GM12878 (cell line): ENCODE measurements around the gene AGBL1. TPM values are rescaled to one million over a fixed set of nuclear protein-coding genes. Genes with fewer than 3 reads are reported as not detected.

Source experiments
- ATAC-seq: fragments of 200-7000 bp; cut with Tn5 transposase; 3 replicates; pipeline ENCODE4 v1.9.1; 2020; ENCODE audit warnings: mild to moderate bottlenecking, moderate library complexity
- BruUV-seq: library from RNA; stranded (reverse); fragments of 400-500 nt; replicated peaks from 2 replicates; lab custom pipeline; 2021; lab: Mats Ljungman, UMichigan
- CTCF ChIA-PET: fragments of 300-600 bp; sonication (Branson Sonifier 250); formaldehyde crosslinking; extraction: SDS; loops from one replicate; lab custom pipeline; 2021; ENCODE audit warnings: inconsistent platforms; lab: Yijun Ruan, JAX
- POLR2A ChIA-PET: fragments of 350-600 bp; formaldehyde crosslinking; extraction: SDS; loops from one replicate; lab custom pipeline; 2021; ENCODE audit warnings: inconsistent platforms; lab: Charles Lee
- RAD21 ChIA-PET: fragments of 300-600 bp; sonication (Branson Sonifier 250); formaldehyde crosslinking; loops from one replicate; lab custom pipeline; 2023; ENCODE audit warnings: antibody characterized with exemption; ENCODE audit not compliant: unreplicated experiment; lab: Charles Lee
- SMC1A ChIA-PET: fragments of 300-600 bp; sonication (Branson Sonifier 250); formaldehyde crosslinking; loops from one replicate; lab custom pipeline; 2023; ENCODE audit not compliant: unreplicated experiment, uncharacterized antibody; lab: Charles Lee
- DNase-seq: peaks from one replicate; pipeline ENCODE4 v3.0.0-alpha.2; 2011; ENCODE audit warnings: low read depth, low spot score
- FAIRE-seq: peaks from 3 replicates; lab custom pipeline; 2011; peaks lifted over from hg19 to GRCh38; lab: Jason Lieb, UNC
- H2AFZ ChIP-seq: 2 replicates; pipeline ENCODE4 v1.6.0; 2011; ENCODE audit warnings: low read depth, low read length, control low read depth; ENCODE audit not compliant: control insufficient read depth
- H3K27ac ChIP-seq: 2 replicates; pipeline ENCODE4 v1.5.1; 2011; ENCODE audit warnings: control low read depth; ENCODE audit not compliant: control insufficient read depth, insufficient read depth
- H3K27me3 ChIP-seq, 2 experiments: replicated peaks in 1 of 2; 2 replicates each; pipeline versions ENCODE4 v1.6.0 to v1.6.1; 2011; ENCODE audit warnings: low read length in 1 of 2; ENCODE audit not compliant: control insufficient read depth in 2 of 2, insufficient read depth in 2 of 2
- H3K36me3 ChIP-seq, 2 experiments: 2 replicates each; pipeline ENCODE4 v1.5.1; 2011; ENCODE audit warnings: low read length in 1 of 2; ENCODE audit not compliant: control insufficient read depth in 2 of 2, insufficient read depth in 2 of 2
- H3K4me1 ChIP-seq: 2 replicates; pipeline ENCODE4 v1.6.1; 2011; ENCODE audit warnings: mild to moderate bottlenecking, low read length, moderate library complexity, mixed read lengths; ENCODE audit not compliant: control insufficient read depth, insufficient read depth
- H3K4me2 ChIP-seq: 2 replicates; pipeline ENCODE4 v1.6.0; 2011; ENCODE audit warnings: control low read depth; ENCODE audit not compliant: control insufficient read depth, insufficient read depth
- H3K4me3 ChIP-seq: fragments of 200-600 bp; sonication (generic); 2 replicates; pipeline ENCODE4 v1.5.1; 2016
- H3K79me2 ChIP-seq: 2 replicates; pipeline ENCODE4 v1.6.0; 2011; ENCODE audit warnings: low read length; ENCODE audit not compliant: control insufficient read depth, insufficient read depth
- H3K9ac ChIP-seq: 2 replicates; pipeline ENCODE4 v1.8.0; 2011; ENCODE audit warnings: low read length, control low read depth, mixed read lengths; ENCODE audit not compliant: control insufficient read depth, insufficient read depth
- H3K9me3 ChIP-seq: replicated peaks from 3 replicates; pipeline ENCODE4 v1.5.1; 2011; ENCODE audit warnings: mild to moderate bottlenecking, low read length; ENCODE audit not compliant: control insufficient read depth, insufficient read depth
- H4K20me1 ChIP-seq: 2 replicates; pipeline ENCODE4 v1.6.0; 2011; ENCODE audit not compliant: control insufficient read depth, insufficient read depth
- CREB1 ChIP-seq: IDR thresholded peaks from 2 replicates; pipeline ENCODE4 v1.6.1; 2012; ENCODE audit warnings: low read depth, mild to moderate bottlenecking, inconsistent platforms
- DPF2 ChIP-seq: fragments of 450-650 bp; IDR thresholded peaks from 2 replicates; pipeline ENCODE4 v1.6.1; 2017; ENCODE audit warnings: mild to moderate bottlenecking
- HDAC6 ChIP-seq: fragments of 200-600 bp; sonication (generic); IDR thresholded peaks from one replicate; pipeline ENCODE4 v1.8.0; 2017; ENCODE audit warnings: antibody characterized with exemption; ENCODE audit not compliant: unreplicated experiment
- HDGF ChIP-seq: fragments of 450-650 bp; IDR thresholded peaks from 2 replicates; pipeline ENCODE4 v1.6.1; 2016; ENCODE audit warnings: antibody characterized with exemption
- IRF3 ChIP-seq: fragments of 450-650 bp; IDR thresholded peaks from 2 replicates; pipeline ENCODE4 v1.6.1; 2014; ENCODE audit warnings: mild to moderate bottlenecking
- POLR2A ChIP-seq: IDR thresholded peaks from 2 replicates; pipeline ENCODE4 v1.6.1; 2011; ENCODE audit warnings: low read depth, mild to moderate bottlenecking, low read length
- RELA ChIP-seq: fragments of 450-650 bp; IDR thresholded peaks from 2 replicates; pipeline ENCODE4 v1.8.0; 2014; ENCODE audit warnings: borderline replicate concordance; ENCODE audit not compliant: partially characterized antibody
- SP1 ChIP-seq: IDR thresholded peaks from one replicate; pipeline ENCODE4 v1.6.1; 2011; ENCODE audit warnings: low read depth, low read length
- TCF3 ChIP-seq: IDR thresholded peaks from 2 replicates; pipeline ENCODE4 v1.6.1; 2012; ENCODE audit warnings: low read depth, mild to moderate bottlenecking, low read length, borderline replicate concordance; ENCODE audit not compliant: insufficient read depth
- ZBTB33 ChIP-seq: fragments of 450-650 bp; IDR thresholded peaks from 2 replicates; pipeline ENCODE4 v1.6.1; 2017; ENCODE audit warnings: mild to moderate bottlenecking
- ZNF622 ChIP-seq: fragments of 450-650 bp; IDR thresholded peaks from 2 replicates; pipeline ENCODE4 v1.6.1; 2017; ENCODE audit warnings: mild to moderate bottlenecking, inconsistent platforms
- WGBS: methylation state at CpG from one replicate; pipeline ENCODE4 v1.1.6; 2016; ENCODE audit warnings: low lambda C conversion rate; ENCODE audit not compliant: insufficient replicate concordance, insufficient coverage; ENCODE audit errors: missing lambda C conversion rate; 5-methylcytosine and 5-hydroxymethylcytosine counted together
- in situ Hi-C: fragments of 300-500 bp; cut with MboI; formaldehyde crosslinking; loops from 9 replicates; pipeline ENCODE4 v1.14.3; 2018; ENCODE audit warnings: mixed read lengths
- intact Hi-C: fragments of 100-400 bp; cut with micrococcal nuclease; formaldehyde crosslinking; loops from one replicate; pipeline ENCODE4 v1.14.2; 2022; ENCODE audit not compliant: unreplicated experiment
- polyA plus RNA-seq, 11 experiments: library from polyadenylated mRNA; depleted of rRNA in 4 of 11; unstranded in 6 of 11; stranded (reverse) in 5 of 11; fragments of >200 nt; fragmentation: Nextera tagmentation in 4 of 11; fragmentation: Illumina TruSeq in 1 of 11; extraction: Ambion mirVana in 4 of 11; extraction: Trizol in 1 of 11; gene quantifications; 1 replicate in 1 of 11; 2 replicates in 10 of 11; pipeline versions ENCODE4 v1.2.1 to v1.2.3, GENCODE V29; 2011 to 2016; ENCODE audit warnings: inconsistent platforms in 2 of 11, missing spikeins in 2 of 11, low read depth in 1 of 11
- total RNA-seq, 4 experiments: library from RNA; depleted of rRNA in 3 of 4; stranded (reverse); fragments of >200 nt in 3 of 4; fragmentation: Illumina TruSeq in 1 of 4; extraction: Trizol in 1 of 4; gene quantifications; 2 replicates each; pipeline versions ENCODE4 v1.2.1 to v1.2.3, GENCODE V29; 2013 to 2021

AGBL1 gene
- total and polyA plus RNA-seq, 10 of the 15 experiments (the other 5 are each of a cell fraction or from before 2014, with no cell fraction given) = not detected

- no peak for ATAC-seq
- intact Hi-C loops = no loop called here
- CTCF ChIA-PET = no interaction called here
- WGBS = 0% methylated on average over 2 of the region's 2 CpGs
- no peak overlapping the region for H3K4me3 ChIP-seq
- no peak overlapping the region for H3K4me2 ChIP-seq
- RAD21 ChIA-PET = no interaction called here
- H4K20me1 ChIP-seq = no peaks in the 10 kb centered on the region
- no peak overlapping the region for H2AFZ ChIP-seq
- FAIRE-seq = no peak
- SMC1A ChIA-PET = no interaction called here
- BruUV-seq = no TSS peak
- in situ Hi-C loops = no loop called here
- H3K4me1 ChIP-seq = no peaks in the 10 kb centered on the region
- no peak overlapping the region for H3K9ac ChIP-seq
- no peak for DNase-seq
- H3K79me2 ChIP-seq = no peaks in the 10 kb centered on the region
- no peak overlapping the region for H3K27ac ChIP-seq
- no peaks in the 10 kb centered on the region for H3K27me3 ChIP-seq
- H3K36me3 ChIP-seq = no peaks in the 10 kb centered on the region
- POLR2A ChIA-PET = no interaction called here
- TF ChIP-seq RELA (no peak), HDAC6 (no peak), DPF2 (no peak), CREB1 (no peak), HDGF (no peak), SP1 (no peak), POLR2A (no peak), IRF3 (no peak), ZNF622 (no peak), TCF3 (no peak), ZBTB33 (no peak)
- no peaks in the 10 kb centered on the region for H3K9me3 ChIP-seq
Observed at GRCh38 chr15:86103825-86104224, 24.2 kb downstream of the AGBL1 start.
